SH-SY5Y (cell line): ENCODE measurements around the gene CFAP77.

Experiments
- GATA2 ChIP-seq: IDR thresholded peaks from 2 replicates; pipeline ENCODE4 v1.6.1; 2011; ENCODE audit warnings: mild to moderate bottlenecking, low read depth, low read length
- GATA3 ChIP-seq: IDR thresholded peaks from 2 replicates; pipeline ENCODE4 v1.6.1; 2011; ENCODE audit warnings: low read depth, mild to moderate bottlenecking, low read length, moderate library complexity

DNA sequence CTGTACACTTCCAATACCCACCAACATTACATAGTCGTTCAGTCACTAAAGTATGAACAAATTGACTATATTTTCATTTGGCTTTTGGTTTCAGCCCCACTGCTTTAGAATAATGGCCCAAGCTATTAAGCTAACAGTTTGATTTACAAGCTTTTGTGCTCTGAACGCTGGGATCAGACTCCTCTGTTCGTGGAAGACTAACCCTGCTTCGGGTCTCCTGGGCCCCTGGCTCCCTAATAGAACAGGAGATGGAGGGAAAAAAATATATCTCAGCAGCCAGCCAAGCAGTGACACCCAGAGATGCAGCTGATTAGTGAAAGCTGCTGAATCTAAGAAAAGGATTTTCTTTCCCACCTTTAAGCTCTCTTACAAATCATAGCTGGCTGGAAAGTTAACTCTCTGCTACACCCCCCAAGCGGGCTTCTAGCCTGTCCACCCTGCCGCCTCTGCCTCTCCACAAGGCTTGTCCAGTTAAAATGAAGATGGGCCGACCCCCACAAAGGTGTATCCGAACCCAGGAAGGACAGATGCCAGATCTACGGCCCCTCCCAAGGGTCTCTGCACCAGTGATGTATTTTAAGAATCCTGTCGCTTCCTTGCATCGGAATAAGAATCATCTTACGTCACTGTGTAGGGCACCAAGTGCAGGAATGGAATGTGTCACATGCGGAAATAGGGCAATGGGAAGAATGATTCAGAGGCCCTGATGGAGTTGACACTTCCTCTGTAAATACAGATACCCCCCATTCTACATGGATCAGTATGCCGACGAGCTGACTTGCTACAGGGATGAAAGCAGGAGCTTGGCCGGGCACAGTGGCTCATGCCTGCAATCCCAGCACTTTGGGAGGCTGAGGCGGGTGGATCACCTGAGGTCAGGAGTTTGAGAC is 139.0 kb downstream of the CFAP77 start:
- TF ChIP-seq GATA2 (no peak), GATA3 (no peak)
